Suprapubic skin (tissue), 4 donors: ENCODE measurements around the gene ZFHX3. TPM values are rescaled to one million over a fixed set of nuclear protein-coding genes. Genes with fewer than 3 reads are reported as not detected.
"Not testable (repeated sequence)": the region's sequence is repeated elsewhere in the genome, so short reads cannot be mapped to it uniquely, and the experiment has no call there.

Experiments
- DNase-seq, 2 donors: peaks; one replicate each; pipeline ENCODE4 v3.0.0-alpha.2; 2019; ENCODE audit warnings: low spot score in 2 of 2
- H3K27ac ChIP-seq: fragments of 200-600 bp; sonication (generic); one replicate; pipeline ENCODE4 v1.5.1; 2019
- H3K27me3 ChIP-seq: fragments of 200-600 bp; sonication (generic); one replicate; pipeline ENCODE4 v1.5.1; 2019
- H3K36me3 ChIP-seq: fragments of 200-600 bp; sonication (generic); one replicate; pipeline ENCODE4 v1.5.1; 2019
- H3K4me1 ChIP-seq: fragments of 200-600 bp; sonication (generic); one replicate; pipeline ENCODE4 v1.5.1; 2019
- H3K4me3 ChIP-seq: fragments of 200-600 bp; sonication (generic); one replicate; pipeline ENCODE4 v1.5.1; 2019; ENCODE audit warnings: mild to moderate bottlenecking
- H3K9me3 ChIP-seq: fragments of 200-600 bp; sonication (generic); one replicate; pipeline ENCODE4 v1.5.1; 2019
- CTCF ChIP-seq, 2 donors: fragments of 200-600 bp in 1 of 2; fragments of 450-650 bp in 1 of 2; sonication (generic) in 1 of 2; IDR thresholded peaks; one replicate each; pipeline ENCODE4 v1.5.1; 2016 to 2019; ENCODE audit warnings: antibody characterized with exemption in 2 of 2, mild to moderate bottlenecking in 1 of 2, moderate library complexity in 1 of 2
- EP300 ChIP-seq: sonication (generic); formaldehyde crosslinking; IDR thresholded peaks from one replicate; pipeline ENCODE4 v1.6.1; 2017; ENCODE audit warnings: antibody characterized with exemption
- POLR2A ChIP-seq, 2 donors: fragments of 450-650 bp; IDR thresholded peaks; one replicate each; pipeline ENCODE4 v1.6.1; 2017; ENCODE audit warnings: antibody characterized with exemption in 2 of 2, mild to moderate bottlenecking in 2 of 2, moderate library complexity in 2 of 2
- POLR2AphosphoS5 ChIP-seq, 3 donors: sonication (generic); formaldehyde crosslinking; IDR thresholded peaks; one replicate each; pipeline ENCODE4 v1.6.1; 2017; ENCODE audit warnings: antibody characterized with exemption in 3 of 3
- WGBS: methylation state at CpG from one replicate; pipeline ENCODE4 v1.1.5; 2018; 5-methylcytosine and 5-hydroxymethylcytosine counted together
- total RNA-seq, 4 donors: library from RNA; depleted of rRNA; stranded (reverse); fragments of >200 nt; gene quantifications; one replicate each; pipeline ENCODE4 v1.1.0, GENCODE V29; 2016

ZFHX3 gene
- total RNA-seq, 4 donors from 2014 or later, result 10.4 to 16.1 (median 12.8) TPM

- Histone ChIP-seq H3K27ac (no peak overlapping the region), H3K4me1 (peaks cover 69% of the 10 kb centered on the region)
- no peak for TF ChIP-seq POLR2AphosphoS5 (IDR thresholded peaks at IDR 0.05)
- TF ChIP-seq EP300, result no peak
- no peak for TF ChIP-seq POLR2A (IDR thresholded peaks at IDR 0.05)
- TF ChIP-seq CTCF (IDR thresholded peaks at IDR 0.05), result no peak
These were observed 55.8 kb downstream of the ZFHX3 start for GRCh38 chr16:72992142-72992601.

GRCh38 chr16:72991644-72992043, 56.3 kb downstream of the ZFHX3 start:
- Histone ChIP-seq H3K36me3 (no peaks in the 10 kb centered on the region), H3K27me3 (no peaks in the 10 kb centered on the region), H3K27ac (no peak overlapping the region), H3K4me3 (no peak overlapping the region), H3K9me3 (no peaks in the 10 kb centered on the region), H3K4me1 (peaks cover 69% of the 10 kb centered on the region)
- no peak for TF ChIP-seq CTCF (IDR thresholded peaks at IDR 0.05)
- no peak for TF ChIP-seq POLR2A (IDR thresholded peaks at IDR 0.05)
- TF ChIP-seq POLR2AphosphoS5 (IDR thresholded peaks at IDR 0.05), result no peak
- no peak for TF ChIP-seq EP300
- DNase-seq, result no peak
- WGBS, result 92% methylated on average over 6 of the region's 6 CpGs

More at GRCh38 chr16:72992142-72992601, 55.8 kb downstream of the ZFHX3 start:
- DNase-seq, result peak; percentile 38 to 44
- Histone ChIP-seq H3K27me3 (no peaks in the 10 kb centered on the region), H3K4me3 (no peak overlapping the region), H3K9me3 (no peaks in the 10 kb centered on the region), H3K36me3 (no peaks in the 10 kb centered on the region)
- 72% methylated on average over 6 of the region's 6 CpGs for WGBS

GRCh38 chr16:72991211-72991610, 56.7 kb downstream of the ZFHX3 start:
- Histone ChIP-seq H3K27ac (no peak overlapping the region), H3K4me3 (no peak overlapping the region), H3K4me1 (peaks cover 69% of the 10 kb centered on the region), H3K27me3 (no peaks in the 10 kb centered on the region), H3K9me3 (no peaks in the 10 kb centered on the region), H3K36me3 (no peaks in the 10 kb centered on the region)
- TF ChIP-seq CTCF (IDR thresholded peaks at IDR 0.05), result no peak
- no peak for TF ChIP-seq EP300
- no peak for TF ChIP-seq POLR2A (IDR thresholded peaks at IDR 0.05)
- no peak for TF ChIP-seq POLR2AphosphoS5 (IDR thresholded peaks at IDR 0.05)
- peak in 1 of 2 donors; percentile 8 for DNase-seq
- 82% methylated on average over 2 of the region's 2 CpGs for WGBS

- TF ChIP-seq POLR2A (IDR thresholded peaks at IDR 0.05) (no peak), CTCF (IDR thresholded peaks at IDR 0.05) (no peak), POLR2AphosphoS5 (IDR thresholded peaks at IDR 0.05) (no peak)
- 78% methylated on average over 14 of the region's 14 CpGs for WGBS
- peak in 1 of 2 donors; percentile 24 for DNase-seq
- H3K4me1 ChIP-seq, result peaks cover 70% of the 10 kb centered on the region
- no peaks in the 10 kb centered on the region for H3K36me3 ChIP-seq
- H3K27ac ChIP-seq, result peak overlapping the region; percentile 90
- peak overlapping the region; percentile 25 for H3K4me3 ChIP-seq
- H3K27me3 ChIP-seq, result no peaks in the 10 kb centered on the region
- no peaks in the 10 kb centered on the region for H3K9me3 ChIP-seq
These were observed 57.4 kb downstream of the ZFHX3 start for GRCh38 chr16:72990571-72990970.

GRCh38 chr16:72989579-72990551, 58.1 kb downstream of the ZFHX3 start:
- Histone ChIP-seq H3K27ac (peak overlapping the region; percentile 90), H3K36me3 (no peaks in the 10 kb centered on the region), H3K4me1 (peaks cover 77% of the 10 kb centered on the region), H3K9me3 (no peaks in the 10 kb centered on the region), H3K4me3 (peak overlapping the region; percentile 25), H3K27me3 (no peaks in the 10 kb centered on the region)
- WGBS, result 7% methylated on average over 14 of the region's 19 CpGs
- TF ChIP-seq POLR2A (IDR thresholded peaks at IDR 0.05) (no peak), POLR2AphosphoS5 (IDR thresholded peaks at IDR 0.05) (peak in 2 of 3 donors; percentile 85 to 95), CTCF (IDR thresholded peaks at IDR 0.05) (no peak), EP300 (peak; percentile 66)
- peak; percentile 91 to 94 for DNase-seq

- not testable (repeated sequence) for H3K27me3 ChIP-seq, H3K9me3 ChIP-seq, H3K36me3 ChIP-seq
- Histone ChIP-seq H3K27ac (peak overlapping the region; percentile 90), H3K4me3 (peak overlapping the region; percentile 25), H3K4me1 (peaks cover 84% of the 10 kb centered on the region)
- DNase-seq, result peak in 1 of 2 donors; percentile 28
- WGBS, result 70% methylated on average over 7 of the region's 7 CpGs
These were observed 58.7 kb downstream of the ZFHX3 start for GRCh38 chr16:72989203-72989578.
